ENCODE measurements around the gene ROBO2.

Gene ROBO2

DNA sequence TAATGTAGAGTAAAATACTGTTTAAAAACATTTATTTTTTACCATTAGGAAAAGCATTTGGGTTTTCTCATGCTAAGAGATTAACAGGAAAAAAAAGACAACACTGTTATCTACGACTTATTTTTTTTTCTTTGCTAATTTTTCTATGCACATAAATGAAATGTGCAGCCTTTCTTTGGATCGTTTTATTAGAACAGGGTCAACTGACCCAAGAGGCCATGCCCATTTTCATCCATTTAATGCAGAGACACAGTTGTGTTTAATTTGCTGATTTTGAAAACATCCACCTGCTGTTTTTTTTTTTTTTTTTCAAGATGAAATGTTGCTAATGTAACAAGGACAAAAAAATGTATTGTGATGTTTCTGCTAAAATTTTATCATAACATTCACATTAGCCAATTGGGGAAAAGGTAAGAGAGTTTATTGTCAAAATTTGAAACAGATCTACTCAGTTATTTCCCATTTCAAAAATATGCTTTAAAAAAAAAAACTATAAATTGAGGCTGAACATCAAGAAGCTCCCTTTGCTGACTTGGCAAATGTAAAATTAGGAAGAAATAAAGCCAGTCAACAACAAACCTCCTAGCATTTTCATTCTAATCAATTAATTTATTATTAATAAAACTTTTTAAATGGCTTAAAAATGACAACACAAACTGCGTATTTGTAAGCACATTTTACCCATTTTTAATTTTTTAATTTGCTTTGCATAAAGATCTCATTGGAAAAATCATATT, 485.2 kb downstream of the ROBO2 start:
- no peak for DNase-seq

DNA sequence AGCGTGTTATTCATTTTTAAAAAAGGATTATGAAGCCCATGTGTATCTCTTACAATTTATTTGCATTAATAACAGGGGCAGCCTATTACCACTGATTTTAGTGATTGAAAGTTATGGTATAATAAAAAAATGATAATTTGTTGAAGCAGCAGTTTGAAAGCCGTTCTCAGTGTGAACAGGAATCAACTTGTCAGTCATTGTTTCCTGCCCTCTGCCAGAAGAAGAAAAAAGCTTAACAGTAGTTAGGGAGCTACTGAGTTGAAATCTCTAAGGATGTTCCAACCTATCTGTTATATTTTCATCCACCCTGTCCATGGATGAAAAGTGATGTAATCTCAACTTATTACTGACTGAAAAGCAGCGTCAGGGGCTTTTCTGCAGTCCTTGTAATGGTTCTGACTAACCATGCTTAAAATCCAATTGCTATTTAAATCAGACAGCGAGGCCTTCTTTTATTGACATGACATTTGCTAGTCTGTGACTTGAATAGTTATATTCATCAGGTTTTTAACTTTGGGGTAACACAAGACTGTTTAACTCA, 486.7 kb downstream of the ROBO2 start:
- no peak for DNase-seq

DNA sequence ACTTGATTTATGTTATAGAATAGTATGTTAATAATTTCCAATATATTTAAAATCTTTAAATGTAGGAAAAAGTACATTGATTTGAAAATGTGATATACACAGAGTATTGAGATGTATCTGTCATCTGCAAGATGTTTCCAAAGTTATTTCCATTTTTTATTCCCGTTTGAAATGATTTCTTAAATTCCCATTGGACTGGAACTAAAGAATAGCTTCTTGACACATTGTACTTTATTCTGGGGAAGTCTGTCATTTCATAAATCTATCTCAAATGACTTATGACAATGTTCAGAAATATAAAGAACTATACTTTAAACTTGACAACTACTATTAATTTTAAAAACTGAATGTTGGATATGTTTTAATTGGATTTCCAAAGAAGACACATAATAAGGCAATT, 489.6 kb downstream of the ROBO2 start:
- DNase-seq: no peak

DNA sequence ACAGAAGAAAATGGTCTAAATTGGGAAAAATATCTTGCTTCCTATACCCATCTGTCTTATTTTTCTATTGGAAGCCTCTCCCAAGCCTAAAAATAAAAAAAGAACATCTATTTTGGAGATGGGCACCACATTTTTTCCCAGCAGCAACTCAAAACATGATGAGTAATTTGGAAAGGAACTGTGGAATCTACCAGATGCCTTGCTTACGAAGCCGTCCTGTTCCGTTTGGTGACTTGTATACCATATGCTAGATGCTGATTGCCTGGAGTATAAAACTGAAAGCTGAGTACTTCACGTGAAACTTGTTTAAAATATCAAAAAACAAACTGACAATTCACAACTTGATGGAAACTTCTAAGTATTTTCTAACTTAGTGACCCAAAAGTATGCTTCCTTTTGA, 491.0 kb downstream of the ROBO2 start:
- no peak for DNase-seq

DNA sequence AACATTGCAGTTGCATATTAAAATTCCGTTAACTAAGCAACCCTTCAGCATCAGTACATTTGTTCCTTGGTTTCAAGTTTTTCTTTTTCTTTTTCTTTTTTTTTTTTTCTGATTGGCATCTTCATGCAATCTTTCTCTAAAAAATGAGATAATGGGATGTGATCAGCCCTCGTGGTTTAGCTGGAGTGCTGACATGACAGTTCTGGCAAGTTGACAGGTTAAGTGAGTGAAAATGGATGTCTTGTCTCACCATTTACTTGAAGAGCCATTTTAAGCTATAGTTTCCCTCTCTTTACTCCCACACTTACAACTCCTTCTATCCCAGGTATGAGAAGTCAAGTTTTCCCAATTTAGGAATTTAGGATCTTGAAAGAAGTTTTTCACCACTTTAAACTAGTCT, 495.2 kb downstream of the ROBO2 start:
- no peak for DNase-seq

DNA sequence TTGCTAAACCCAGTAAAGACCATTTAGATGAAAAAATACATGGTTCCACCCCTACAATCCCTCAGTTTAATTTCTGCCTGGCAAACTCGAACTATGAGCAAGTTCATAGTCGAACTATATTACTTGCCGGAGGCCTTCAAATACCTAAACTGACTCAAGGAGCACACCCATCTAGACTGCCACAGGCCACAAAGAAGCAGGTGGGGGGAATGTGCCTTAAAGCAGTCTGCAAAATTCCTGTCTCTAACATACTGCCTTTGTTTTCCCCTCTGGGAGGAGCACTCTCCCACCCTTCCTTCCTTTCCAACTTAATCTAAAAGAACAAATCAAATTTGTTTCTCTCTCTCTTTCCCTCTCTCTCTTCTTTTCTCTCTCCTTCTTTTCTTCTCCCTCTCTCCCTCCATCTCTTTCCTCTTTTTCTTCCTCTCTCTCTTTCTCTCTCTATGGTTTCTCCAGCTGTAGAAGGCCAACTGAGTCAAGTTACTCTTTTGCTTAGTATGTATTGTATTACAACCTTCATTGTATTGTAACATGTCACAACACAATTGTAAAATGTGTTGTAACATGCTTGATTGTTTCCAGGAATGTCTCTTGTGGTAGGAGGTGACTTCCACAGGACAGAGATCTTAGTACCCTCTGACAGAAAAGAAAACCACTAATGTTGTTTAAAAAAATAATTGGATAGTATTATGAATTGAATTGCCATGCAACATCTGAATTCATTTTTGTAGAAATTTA, 496.3 kb downstream of the ROBO2 start:
- no peak for DNase-seq

DNA sequence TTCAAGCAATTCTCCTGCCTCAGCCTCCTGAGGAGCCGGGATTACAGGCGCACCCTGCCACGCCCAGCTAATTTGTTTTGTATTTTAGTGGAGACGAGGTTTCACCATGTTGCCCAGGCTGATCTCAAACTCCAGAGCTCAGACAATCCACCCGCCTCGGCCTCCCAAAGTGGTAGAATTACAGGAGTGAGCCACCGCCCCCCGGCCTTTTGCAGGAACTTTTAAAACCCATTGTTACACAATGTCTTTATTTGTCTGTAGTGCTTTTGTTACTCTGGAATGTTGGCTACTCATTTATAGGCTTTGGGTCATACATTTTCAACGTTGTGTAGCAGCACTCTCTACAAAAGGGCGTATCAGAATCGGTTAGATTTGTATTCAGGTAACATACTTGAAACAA, 499.1 kb downstream of the ROBO2 start:
- no peak for DNase-seq

DNA sequence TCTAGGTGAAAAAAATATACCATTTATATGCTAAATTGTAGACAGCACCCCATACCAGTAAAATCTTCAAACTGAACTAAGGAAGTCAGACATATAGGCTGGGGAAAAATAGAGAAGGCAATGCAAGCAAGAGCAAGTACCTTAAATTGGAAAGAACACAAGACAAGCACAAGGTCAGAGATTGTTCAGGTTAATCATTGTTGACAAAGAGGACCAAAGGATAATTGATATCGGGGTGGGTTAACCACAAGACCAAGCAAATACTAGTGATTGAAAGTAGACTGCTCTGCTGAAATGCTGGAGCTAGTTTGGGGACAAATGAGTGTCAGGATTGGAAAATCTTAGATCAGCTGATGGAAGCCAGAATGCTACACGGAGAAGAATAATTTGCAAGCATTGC, 499.8 kb downstream of the ROBO2 start:
- DNase-seq: no peak

DNA sequence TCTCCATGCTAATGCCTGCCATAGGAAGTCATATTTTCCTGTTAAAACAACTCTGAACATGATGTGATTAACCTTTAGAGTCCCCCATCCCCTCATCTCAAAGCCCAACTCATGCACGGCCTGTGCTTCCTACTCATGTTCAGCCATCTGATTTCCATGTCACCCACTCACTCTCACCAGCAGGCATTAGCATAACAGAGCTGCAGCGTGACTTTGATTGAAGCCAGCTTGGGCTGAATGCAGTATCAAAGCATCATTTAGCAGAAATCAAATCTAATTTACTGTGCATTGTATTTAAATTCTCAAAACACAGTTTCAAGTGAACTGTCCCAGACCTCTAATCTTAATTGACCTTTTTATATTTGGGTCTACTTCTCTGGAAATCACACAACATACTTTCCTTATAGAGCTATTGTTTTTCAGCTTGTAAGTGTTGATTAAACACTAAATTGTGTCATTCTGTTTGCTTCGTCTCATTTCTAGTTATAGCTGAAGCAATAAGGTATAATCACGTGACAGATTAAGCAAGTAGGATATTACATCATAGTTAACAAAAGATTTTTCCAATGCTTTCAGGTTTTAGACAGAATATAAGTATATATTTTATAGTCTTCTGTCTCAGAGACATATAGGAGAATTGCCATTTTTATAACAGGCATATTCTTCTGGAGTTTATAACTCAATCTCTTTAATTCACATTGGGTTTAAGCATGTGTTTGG, 501.5 kb downstream of the ROBO2 start:
- no peak for DNase-seq

DNA sequence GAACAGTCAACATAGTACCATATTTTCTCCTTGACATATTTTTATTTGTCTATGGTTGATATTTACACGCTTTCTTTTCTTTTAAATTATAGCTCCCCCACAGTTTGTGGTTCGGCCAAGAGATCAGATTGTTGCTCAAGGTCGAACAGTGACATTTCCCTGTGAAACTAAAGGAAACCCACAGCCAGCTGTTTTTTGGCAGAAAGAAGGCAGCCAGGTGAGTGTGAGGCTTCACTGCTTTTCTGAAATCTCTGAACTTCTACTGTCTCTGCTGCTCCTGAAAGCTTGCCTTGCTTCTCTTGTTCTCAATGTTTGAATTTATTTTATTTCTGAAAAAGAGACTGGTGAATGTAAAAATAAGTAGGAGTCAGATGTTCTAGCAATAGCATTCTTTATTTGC, 506.3 kb downstream of the ROBO2 start:
- no peak for DNase-seq

DNA sequence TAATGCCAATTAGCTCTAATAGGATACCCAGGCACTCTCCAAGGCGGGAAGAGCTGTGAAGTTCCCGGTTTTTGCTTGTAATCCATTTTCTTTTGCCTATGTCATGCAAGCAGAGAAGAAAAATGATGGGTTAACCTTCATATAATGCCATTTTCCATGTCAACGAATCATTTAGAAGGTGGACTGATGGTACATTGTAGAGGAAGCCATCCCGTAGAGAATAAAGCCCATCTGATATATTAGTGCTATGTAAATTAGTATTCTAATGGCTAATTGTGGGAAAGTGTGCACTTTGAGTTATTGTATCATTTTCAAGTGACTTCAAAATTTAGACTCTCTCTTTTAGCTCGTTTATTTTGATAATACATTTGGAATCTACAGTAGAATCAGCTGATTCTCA, 509.1 kb downstream of the ROBO2 start:
- no peak for DNase-seq

DNA sequence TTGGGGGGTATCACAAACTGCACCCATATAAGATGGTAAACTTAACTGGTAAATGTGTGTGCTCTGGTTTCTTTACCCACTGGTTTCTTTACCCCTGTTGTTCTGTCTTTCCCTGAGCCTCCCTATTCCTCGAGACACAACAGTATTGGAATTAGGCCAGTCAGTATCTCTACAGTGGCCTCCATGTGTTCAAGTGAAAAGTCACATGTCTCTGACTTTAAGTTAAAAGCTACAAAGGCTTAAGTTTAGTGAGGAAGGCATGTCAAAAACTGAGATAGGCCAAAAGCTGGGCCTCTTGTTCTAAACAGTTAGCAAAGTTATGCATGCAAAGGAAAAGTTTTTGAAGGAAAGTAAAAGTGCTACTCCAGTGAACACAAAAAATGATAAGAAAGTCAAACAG, 513.3 kb downstream of the ROBO2 start:
- no peak for DNase-seq

DNA sequence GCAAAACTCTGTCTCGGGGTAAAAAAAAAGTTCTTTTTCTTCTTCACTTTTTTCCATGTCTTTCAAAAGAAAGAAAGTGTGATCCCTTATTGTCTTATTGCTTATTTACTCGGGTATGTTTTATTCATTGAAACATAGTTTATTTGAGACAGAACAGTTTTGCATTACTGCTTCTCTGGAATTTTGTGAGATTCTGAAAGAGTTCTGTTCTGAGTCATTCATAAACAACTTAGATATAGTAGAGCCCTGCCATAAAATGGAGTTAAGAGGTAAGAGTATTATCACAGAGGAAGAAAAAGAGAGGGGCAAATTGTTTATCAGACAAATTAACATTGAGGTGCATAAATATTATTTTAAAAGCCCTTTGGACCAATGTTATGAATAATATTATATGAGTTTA, 522.2 kb downstream of the ROBO2 start:
- no peak for DNase-seq

DNA sequence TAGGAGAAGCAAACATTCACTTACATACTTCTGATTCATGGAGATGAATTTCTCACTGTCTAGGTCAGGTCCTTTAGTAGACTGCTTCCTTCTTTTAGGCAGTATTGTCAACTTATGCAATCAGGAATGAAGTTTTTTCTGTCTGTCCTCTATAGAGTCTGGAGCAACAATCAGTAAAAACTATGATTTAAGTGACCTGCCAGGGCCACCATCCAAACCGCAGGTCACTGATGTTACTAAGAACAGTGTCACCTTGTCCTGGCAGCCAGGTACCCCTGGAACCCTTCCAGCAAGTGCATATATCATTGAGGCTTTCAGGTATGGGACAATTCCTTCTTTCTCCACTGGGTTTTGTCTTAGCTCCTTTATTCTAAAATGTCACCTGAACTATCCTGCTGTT, 523.1 kb downstream of the ROBO2 start:
- DNase-seq: no peak

DNA sequence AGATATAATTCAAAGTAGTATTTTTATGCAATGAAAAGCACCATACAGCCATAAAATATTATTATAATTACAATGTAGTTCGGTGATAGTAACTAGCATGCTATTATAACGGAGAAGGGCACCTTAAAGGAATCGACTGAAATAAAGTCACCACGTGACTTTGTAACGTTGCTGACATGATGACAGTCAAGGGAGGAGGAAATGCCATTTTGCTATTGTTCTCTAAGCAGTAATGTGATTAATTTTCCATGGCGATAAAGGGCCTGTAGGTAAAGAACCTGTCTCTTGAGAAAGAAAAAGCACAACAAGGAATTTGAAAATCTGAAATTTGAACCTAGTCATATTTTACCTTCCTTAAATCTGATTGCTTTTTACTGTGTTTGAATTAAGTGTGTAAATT, 526.2 kb downstream of the ROBO2 start:
- DNase-seq: no peak

DNA sequence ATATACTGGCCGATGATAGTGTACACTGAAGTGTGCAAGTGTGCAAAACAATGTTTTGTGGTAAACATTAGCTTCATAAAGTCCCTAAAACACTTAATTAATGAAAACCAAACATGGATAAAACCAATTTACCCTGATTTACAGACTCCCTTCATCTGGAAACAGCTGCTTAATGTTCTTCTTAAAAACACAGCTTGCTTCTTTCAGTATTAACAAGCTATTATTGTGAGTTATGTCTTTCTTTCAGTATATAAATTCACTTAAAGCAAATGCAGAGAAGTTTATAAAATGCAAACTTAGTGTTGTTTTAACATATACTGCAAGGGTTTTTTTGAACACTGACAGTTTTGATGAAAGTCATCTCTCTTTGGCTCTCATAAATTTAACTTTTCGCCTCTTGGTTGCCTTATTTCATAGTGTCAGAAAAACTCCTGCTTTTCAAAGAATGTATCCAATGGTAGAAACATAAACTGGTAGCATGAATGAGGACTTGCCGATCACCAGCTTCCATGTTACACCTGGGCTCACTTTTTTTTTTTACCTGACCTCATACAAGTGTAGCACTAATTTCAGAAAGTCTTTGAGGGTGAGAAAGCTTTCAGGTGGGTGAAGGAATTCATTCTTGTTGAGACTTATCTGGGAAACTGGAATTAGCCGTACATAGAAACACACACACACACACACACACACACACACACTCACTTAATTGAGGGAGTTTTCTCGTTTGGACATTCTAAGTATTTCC, 532.2 kb downstream of the ROBO2 start:
- DNase-seq: no peak

DNA sequence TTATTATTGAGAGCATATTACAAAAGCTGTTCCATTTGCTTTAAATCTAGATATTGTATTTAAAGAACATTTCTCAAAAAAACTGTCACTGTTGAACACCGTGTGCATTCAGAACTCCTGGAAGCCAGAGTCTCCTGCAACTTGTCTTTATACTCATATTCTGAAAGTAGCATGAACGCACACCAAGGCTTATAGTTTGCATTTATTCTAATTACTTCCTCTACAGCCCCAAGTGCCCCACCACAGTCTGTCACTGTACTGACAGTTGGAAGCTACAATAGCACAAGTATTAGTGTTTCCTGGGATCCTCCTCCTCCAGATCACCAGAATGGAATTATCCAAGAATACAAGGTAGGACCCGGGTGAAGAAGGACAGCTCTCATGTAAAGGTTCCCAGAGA, 537.4 kb downstream of the ROBO2 start:
- DNase-seq: no peak

DNA sequence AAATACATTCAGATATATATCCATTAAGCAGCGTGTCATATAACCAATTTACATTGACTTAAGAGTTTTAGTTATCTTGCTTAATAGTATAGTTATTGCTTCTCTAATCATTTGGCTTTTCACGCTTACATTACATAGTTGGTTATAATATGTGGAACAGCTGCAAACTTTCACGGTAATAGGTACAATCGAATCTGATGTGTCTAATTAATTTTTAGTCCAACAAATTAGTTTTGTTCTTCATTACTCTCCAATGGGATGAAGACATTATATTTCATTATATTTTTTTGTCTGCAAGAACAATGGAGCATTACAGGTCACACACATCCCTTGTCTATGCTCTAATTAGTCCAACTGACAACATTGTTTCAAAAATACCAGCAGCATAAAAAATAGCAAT, 546.3 kb downstream of the ROBO2 start:
- DNase-seq: no peak

DNA sequence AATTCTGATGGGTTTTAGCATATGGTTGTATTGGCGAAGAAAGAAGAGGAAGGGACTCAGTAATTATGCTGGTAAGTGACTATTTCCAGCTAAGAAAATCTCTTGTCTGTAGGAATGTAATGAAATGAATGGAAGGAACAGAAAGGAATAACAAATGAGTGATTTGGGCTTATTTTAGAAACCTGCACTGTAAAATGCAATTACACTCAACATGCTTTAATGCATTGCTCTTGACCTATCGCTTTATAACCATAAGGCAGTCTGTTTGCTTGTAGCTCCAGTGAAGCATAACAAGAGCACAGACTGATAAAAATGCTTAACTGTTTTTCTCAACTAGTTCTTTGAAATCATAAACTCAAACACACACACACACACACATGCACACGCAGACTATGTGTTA, 549.0 kb downstream of the ROBO2 start:
- DNase-seq: no peak

DNA sequence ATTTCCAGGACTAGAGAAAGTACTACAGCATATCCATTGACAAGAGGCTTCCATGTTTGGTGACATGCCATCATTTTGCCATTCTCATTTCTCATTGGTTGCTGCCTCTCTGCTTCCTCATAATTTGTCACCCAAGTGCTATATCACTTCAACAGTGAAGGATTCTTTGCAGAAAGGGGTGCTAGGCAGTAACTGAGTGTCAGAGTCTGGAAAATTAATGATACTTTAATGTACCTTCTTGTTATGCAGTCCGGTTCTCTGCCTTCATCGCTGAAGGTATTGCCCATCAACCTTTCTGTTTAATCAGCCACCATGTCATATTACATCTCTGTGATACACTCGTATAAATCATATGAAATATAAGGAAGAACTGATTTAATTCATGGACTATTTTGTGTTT, 550.3 kb downstream of the ROBO2 start:
- DNase-seq: no peak

DNA sequence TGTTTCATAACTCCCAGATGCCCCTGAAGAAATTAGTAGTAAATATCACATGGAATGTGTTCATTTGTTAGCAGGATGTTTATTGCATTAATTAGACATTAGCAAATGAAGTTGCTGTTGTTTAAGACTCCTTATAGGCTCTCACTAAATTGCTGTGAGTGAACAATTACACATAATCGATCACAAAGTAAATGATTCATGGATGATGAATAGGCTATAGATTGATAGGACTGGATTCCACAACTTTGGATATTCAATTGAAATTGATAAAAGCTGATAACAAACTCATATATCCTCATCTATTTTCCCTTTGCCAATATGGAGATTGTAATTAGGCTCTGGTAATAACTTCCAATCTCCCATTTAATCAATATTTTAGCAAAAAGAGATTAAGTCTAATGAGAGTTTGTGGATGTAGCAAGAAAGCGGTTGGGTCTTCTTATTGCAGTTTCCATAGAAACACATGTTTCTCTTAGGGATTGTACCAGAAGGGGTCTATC, 555.5 kb downstream of the ROBO2 start:
- no peak for DNase-seq

DNA sequence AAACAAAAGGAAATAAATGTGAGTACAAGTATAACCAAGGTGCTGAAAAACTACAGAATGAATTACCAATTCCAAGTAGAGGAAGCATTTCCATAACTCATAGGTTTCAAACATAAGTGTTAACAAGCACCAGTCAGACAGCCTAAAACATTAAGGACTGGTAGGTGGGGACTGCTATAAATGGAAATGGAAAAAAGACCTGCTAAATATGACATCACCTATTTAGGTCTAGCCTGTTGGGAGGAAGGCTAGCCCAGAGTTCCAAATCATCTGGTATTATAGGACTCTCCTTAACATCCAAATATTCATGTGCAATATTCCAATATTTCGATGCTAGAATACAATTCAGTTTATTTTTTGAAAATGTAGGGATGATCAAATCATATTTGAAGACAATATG, 560.0 kb downstream of the ROBO2 start:
- DNase-seq: no peak

DNA sequence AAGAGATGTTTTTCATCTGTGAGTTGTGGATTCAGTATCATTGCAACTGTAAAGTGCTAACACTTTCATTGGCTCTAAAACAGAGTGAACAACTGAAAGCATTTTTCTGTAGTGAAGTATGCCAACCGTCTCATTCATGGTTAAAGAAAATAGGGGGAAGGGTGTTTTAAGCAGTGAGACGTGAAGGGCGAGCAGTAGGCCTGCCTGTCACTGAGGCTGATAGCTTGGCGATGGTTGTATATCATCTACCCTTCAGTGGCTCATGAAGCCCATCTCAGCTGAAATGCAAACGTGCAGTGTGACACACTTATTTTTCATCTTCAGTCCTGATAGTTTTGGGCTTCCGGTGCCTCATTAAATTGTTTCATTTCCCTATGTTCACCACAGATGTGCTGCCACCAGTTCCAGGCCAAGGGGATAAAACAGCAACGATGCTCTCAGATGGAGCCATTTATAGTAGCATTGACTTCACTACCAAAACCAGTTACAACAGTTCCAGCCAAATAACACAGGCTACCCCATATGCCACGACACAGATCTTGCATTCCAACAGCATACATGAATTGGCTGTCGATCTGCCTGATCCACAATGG, 562.0 kb downstream of the ROBO2 start:
- no peak for DNase-seq
